ENCODE data around the gene ANO9. TPM values are rescaled to one million over a fixed set of nuclear protein-coding genes. Genes with fewer than 3 reads are reported as not detected.

ANO9 gene
- total and polyA plus RNA-seq, 2 experiments from 2014 or later: not detected

DNA sequence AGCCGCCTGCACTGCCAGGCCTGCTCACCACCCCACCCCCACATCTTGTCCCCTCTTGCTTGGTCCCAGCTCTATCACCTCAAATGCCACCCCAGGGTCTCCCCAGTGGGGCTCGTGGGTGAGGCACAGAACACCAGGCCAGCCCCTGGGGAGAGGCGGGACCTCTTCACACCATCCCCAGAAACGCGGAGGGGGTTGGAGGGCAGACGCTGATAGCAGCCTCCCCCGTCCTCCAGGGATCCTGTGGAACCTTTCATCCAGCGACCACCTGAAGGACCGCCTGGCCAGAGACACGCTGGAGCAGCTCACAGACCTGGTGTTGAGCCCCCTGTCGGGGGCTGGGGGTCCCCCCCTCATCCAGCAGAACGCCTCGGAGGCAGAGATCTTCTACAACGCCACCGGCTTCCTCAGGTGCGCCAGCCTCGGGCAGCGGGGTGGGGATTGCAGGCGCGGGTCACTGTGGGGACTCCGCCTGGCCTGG lies 42.0 kb downstream of the ANO9 start:
- H3K4me1 ChIP-seq (ENCODE audit: insufficient read depth): peaks cover 2% of the 10 kb centered on the region
- H3K27ac ChIP-seq: no peak overlapping the region
- H2AFZ ChIP-seq: no peak overlapping the region
- H3K9me2 ChIP-seq (ENCODE audit: insufficient read depth): no peaks in the 10 kb centered on the region
- TF ChIP-seq EZH2phosphoT487 (IDR thresholded peaks at IDR 0.05; ENCODE audit: insufficient read depth, low read depth) (no peak), EZH2 (IDR thresholded peaks at IDR 0.05; ENCODE audit: insufficient read depth, poor library complexity, severe bottlenecking) (no peak)
- H3K36me3 ChIP-seq (ENCODE audit: low read depth): no peaks in the 10 kb centered on the region
- no peaks in the 10 kb centered on the region for H4K20me1 ChIP-seq (ENCODE audit: insufficient read depth)
- peak; percentile 42 for DNase-seq
- no peaks in the 10 kb centered on the region for H3F3A ChIP-seq (ENCODE audit: insufficient read depth)
- no peak overlapping the region for H3K4me3 ChIP-seq
- WGBS, 2 experiments (ENCODE audit: low coverage in 1 of 2, low lambda C conversion rate in 2 of 2, missing lambda C conversion rate in 2 of 2): 85 to 91% methylated on average over 19 to 20 of the region's 21 CpGs
- H3K79me2 ChIP-seq (ENCODE audit: insufficient read depth): no peaks in the 10 kb centered on the region
- H3K27me3 ChIP-seq (replicated peaks; ENCODE audit: insufficient read depth): no peaks in the 10 kb centered on the region
- no peaks in the 10 kb centered on the region for H3K9me3 ChIP-seq (ENCODE audit: low read depth)
- no peak overlapping the region for H3K4me2 ChIP-seq (ENCODE audit: unreplicated experiment)
- no peak overlapping the region for H3K9ac ChIP-seq
- in situ Hi-C loops (cut with MboI): no loop called here

GRCh38 chr11:398826-399225 lies 43.0 kb downstream of the ANO9 start:
- Histone ChIP-seq H3K27me3 (replicated peaks; ENCODE audit: insufficient read depth) (no peaks in the 10 kb centered on the region), H3K4me1 (ENCODE audit: insufficient read depth) (peaks cover 7% of the 10 kb centered on the region), H3K79me2 (ENCODE audit: insufficient read depth) (no peaks in the 10 kb centered on the region), H3K9me2 (ENCODE audit: insufficient read depth) (no peaks in the 10 kb centered on the region), H3K36me3 (ENCODE audit: low read depth) (no peaks in the 10 kb centered on the region), H3K4me2 (ENCODE audit: unreplicated experiment) (no peak overlapping the region), H4K20me1 (ENCODE audit: insufficient read depth) (no peaks in the 10 kb centered on the region), H2AFZ (no peak overlapping the region), H3K4me3 (no peak overlapping the region), H3K9ac (no peak overlapping the region), H3K9me3 (ENCODE audit: low read depth) (no peaks in the 10 kb centered on the region), H3F3A (ENCODE audit: insufficient read depth) (no peaks in the 10 kb centered on the region), H3K27ac (no peak overlapping the region)
- in situ Hi-C loops (cut with MboI): no loop called here
- peak; percentile 53 for DNase-seq
- no peak for TF ChIP-seq EZH2phosphoT487 (IDR thresholded peaks at IDR 0.05; ENCODE audit: insufficient read depth, low read depth)
- TF ChIP-seq EZH2 (IDR thresholded peaks at IDR 0.05; ENCODE audit: insufficient read depth, poor library complexity, severe bottlenecking): no peak
- 92% methylated on average over 17 to 20 of the region's 20 CpGs for WGBS, 2 experiments (ENCODE audit: low coverage in 1 of 2, low lambda C conversion rate in 2 of 2, missing lambda C conversion rate in 2 of 2)

GRCh38 chr11:396948-397548 lies 44.8 kb downstream of the ANO9 start:
- H3K4me2 ChIP-seq (ENCODE audit: unreplicated experiment): peak overlapping the region; percentile 34
- no peaks in the 10 kb centered on the region for H3F3A ChIP-seq (ENCODE audit: insufficient read depth)
- no peak overlapping the region for H3K9ac ChIP-seq
- H3K9me2 ChIP-seq (ENCODE audit: insufficient read depth): no peaks in the 10 kb centered on the region
- WGBS, 2 experiments (ENCODE audit: low coverage in 1 of 2, low lambda C conversion rate in 2 of 2, missing lambda C conversion rate in 2 of 2): 34 to 43% methylated on average over 36 to 42 of the region's 43 CpGs
- no peaks in the 10 kb centered on the region for H3K9me3 ChIP-seq (ENCODE audit: low read depth)
- DNase-seq: peak; percentile 79
- no peaks in the 10 kb centered on the region for H3K36me3 ChIP-seq (ENCODE audit: low read depth)
- peaks cover 13% of the 10 kb centered on the region for H3K4me1 ChIP-seq (ENCODE audit: insufficient read depth)
- peak overlapping the region; percentile 28; the same call in 1 of the 2 replicates for H2AFZ ChIP-seq
- no peaks in the 10 kb centered on the region for H4K20me1 ChIP-seq (ENCODE audit: insufficient read depth)
- TF ChIP-seq EZH2phosphoT487 (IDR thresholded peaks at IDR 0.05; ENCODE audit: insufficient read depth, low read depth): no peak
- no peak for TF ChIP-seq EZH2 (IDR thresholded peaks at IDR 0.05; ENCODE audit: insufficient read depth, poor library complexity, severe bottlenecking)
- H3K79me2 ChIP-seq (ENCODE audit: insufficient read depth): no peaks in the 10 kb centered on the region
- in situ Hi-C loops (cut with MboI): no loop called here
- no peak overlapping the region for H3K27ac ChIP-seq
- peak overlapping the region; percentile 46 for H3K4me3 ChIP-seq
- no peaks in the 10 kb centered on the region for H3K27me3 ChIP-seq (replicated peaks; ENCODE audit: insufficient read depth)

GRCh38 chr11:396511-396947 lies 45.3 kb downstream of the ANO9 start:
- H3K4me2 ChIP-seq (ENCODE audit: unreplicated experiment): no peak overlapping the region
- H3K9me2 ChIP-seq (ENCODE audit: insufficient read depth): no peaks in the 10 kb centered on the region
- no peaks in the 10 kb centered on the region for H3K27me3 ChIP-seq (replicated peaks; ENCODE audit: insufficient read depth)
- no peaks in the 10 kb centered on the region for H3F3A ChIP-seq (ENCODE audit: insufficient read depth)
- H3K79me2 ChIP-seq (ENCODE audit: insufficient read depth): no peaks in the 10 kb centered on the region
- peak overlapping the region; percentile 46; the same call in 1 of the 2 replicates for H3K4me3 ChIP-seq
- no peaks in the 10 kb centered on the region for H3K9me3 ChIP-seq (ENCODE audit: low read depth)
- in situ Hi-C loops (cut with MboI): no loop called here
- TF ChIP-seq EZH2 (IDR thresholded peaks at IDR 0.05; ENCODE audit: insufficient read depth, poor library complexity, severe bottlenecking) (no peak), EZH2phosphoT487 (IDR thresholded peaks at IDR 0.05; ENCODE audit: insufficient read depth, low read depth) (no peak)
- WGBS, 2 experiments (ENCODE audit: low coverage in 1 of 2, low lambda C conversion rate in 2 of 2, missing lambda C conversion rate in 2 of 2): 39 to 43% methylated on average over 21 to 23 of the region's 23 CpGs
- H4K20me1 ChIP-seq (ENCODE audit: insufficient read depth): no peaks in the 10 kb centered on the region
- no peak overlapping the region for H3K27ac ChIP-seq
- peak; percentile 66 for DNase-seq
- no peaks in the 10 kb centered on the region for H3K36me3 ChIP-seq (ENCODE audit: low read depth)
- H2AFZ ChIP-seq: 0 out of 2 replicates have a peak overlapping the region, but pooled peaks have one; percentile 28
- H3K9ac ChIP-seq: no peak overlapping the region
- peaks cover 13% of the 10 kb centered on the region for H3K4me1 ChIP-seq (ENCODE audit: insufficient read depth)
